NB4 (cell line): ENCODE measurements around the gene EDN2.

Experiments
- CTCF ChIP-seq: IDR thresholded peaks from one replicate; pipeline ENCODE4 v1.5.1; 2012; ENCODE audit warnings: low read depth, low read length
- MAX ChIP-seq: IDR thresholded peaks from 2 replicates; pipeline ENCODE4 v1.6.1; 2011; ENCODE audit warnings: low read depth, low read length
- POLR2A ChIP-seq: IDR thresholded peaks from 2 replicates; pipeline ENCODE4 v1.6.1; 2011; ENCODE audit warnings: mild to moderate bottlenecking; ENCODE audit not compliant: insufficient read length; ENCODE audit errors: extremely low read depth

GRCh38 chr1:41438711-41439110 is 45.8 kb downstream of the EDN2 start:
- TF ChIP-seq CTCF, result no peak
- TF ChIP-seq MAX, result no peak
- no peak for TF ChIP-seq POLR2A
